ENCODE results near the gene TPR.

Gene TPR

DNA sequence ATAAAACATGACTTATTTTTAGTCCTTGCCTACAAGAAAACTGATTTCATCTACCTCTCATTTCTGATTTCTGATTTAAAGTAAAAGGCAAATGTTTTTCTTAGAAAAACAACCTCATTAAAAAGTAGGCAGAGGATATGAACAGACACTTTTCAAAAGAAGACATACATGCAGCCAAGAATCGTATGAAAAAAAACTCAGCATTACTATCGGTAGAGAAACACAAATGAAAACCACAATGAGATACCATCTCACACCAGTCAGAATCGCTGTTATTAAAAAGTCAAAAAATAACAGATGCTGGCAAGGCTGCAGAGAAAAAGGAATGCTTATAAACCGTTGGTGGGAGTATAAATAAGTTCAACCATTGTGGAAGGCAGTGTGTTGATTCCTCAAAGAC, 16.8 kb upstream of the TPR start:
- no peaks in the 10 kb centered on the region for H3K79me2 ChIP-seq (ENCODE audit: insufficient read depth, low read length)
- H3K4me2 ChIP-seq (ENCODE audit: insufficient read depth, low read length), result no peak overlapping the region
- no peak overlapping the region for H3K27ac ChIP-seq (ENCODE audit: low read length)
- ATAC-seq (ENCODE audit: insufficient read depth, low read depth) (no peak), DNase-seq (no peak)
- no peak overlapping the region for H3K4me3 ChIP-seq (ENCODE audit: low read depth in 1 of 2, low read length in 2 of 2)
- TF ChIP-seq, protein P1, sequence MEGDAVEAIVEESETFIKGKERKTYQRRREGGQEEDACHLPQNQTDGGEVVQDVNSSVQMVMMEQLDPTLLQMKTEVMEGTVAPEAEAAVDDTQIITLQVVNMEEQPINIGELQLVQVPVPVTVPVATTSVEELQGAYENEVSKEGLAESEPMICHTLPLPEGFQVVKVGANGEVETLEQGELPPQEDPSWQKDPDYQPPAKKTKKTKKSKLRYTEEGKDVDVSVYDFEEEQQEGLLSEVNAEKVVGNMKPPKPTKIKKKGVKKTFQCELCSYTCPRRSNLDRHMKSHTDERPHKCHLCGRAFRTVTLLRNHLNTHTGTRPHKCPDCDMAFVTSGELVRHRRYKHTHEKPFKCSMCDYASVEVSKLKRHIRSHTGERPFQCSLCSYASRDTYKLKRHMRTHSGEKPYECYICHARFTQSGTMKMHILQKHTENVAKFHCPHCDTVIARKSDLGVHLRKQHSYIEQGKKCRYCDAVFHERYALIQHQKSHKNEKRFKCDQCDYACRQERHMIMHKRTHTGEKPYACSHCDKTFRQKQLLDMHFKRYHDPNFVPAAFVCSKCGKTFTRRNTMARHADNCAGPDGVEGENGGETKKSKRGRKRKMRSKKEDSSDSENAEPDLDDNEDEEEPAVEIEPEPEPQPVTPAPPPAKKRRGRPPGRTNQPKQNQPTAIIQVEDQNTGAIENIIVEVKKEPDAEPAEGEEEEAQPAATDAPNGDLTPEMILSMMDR (IDR thresholded peaks at IDR 0.05; ENCODE audit: borderline replicate concordance, extremely low read depth, low read length, poor library complexity, severe bottlenecking), result no peak
- no peak for TF ChIP-seq EZH2 (IDR thresholded peaks at IDR 0.05; ENCODE audit: borderline replicate concordance, low read depth, low read length, severe bottlenecking)
- no peak overlapping the region for H2AFZ ChIP-seq (ENCODE audit: low read depth, low read length)
- no peaks in the 10 kb centered on the region for H3K9me3 ChIP-seq (ENCODE audit: insufficient read depth, low read length, severe bottlenecking)
- peaks cover 77% of the 10 kb centered on the region for H3K36me3 ChIP-seq (ENCODE audit: insufficient read depth, low read length)
- H3K9ac ChIP-seq (ENCODE audit: low read depth, low read length), result no peak overlapping the region
- no peaks in the 10 kb centered on the region for H4K20me1 ChIP-seq (ENCODE audit: insufficient read depth, low read length)
- no peaks in the 10 kb centered on the region for H3K27me3 ChIP-seq (ENCODE audit: insufficient read depth, low read length, poor library complexity)
- no peaks in the 10 kb centered on the region for H3K4me1 ChIP-seq (ENCODE audit: insufficient read depth, low read length)

DNA sequence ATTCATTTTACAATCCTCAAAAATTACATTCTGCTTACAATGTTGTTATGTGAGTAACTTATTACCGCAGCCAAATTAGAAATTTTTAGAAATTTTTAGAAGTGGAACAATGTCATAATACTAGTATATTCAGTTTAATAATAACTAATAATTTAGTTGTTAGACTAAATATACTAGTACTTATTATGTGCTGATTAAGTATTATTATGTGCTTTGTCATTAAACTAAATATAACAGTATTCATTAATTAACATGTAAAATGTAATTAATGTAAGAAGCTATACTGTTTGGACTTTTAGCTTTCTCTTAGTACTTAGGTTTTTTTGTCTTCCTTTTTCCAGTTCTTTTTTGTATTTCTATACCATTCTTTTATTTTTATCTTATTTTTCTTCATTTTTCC, 15.9 kb upstream of the TPR start:
- ATAC-seq (ENCODE audit: insufficient read depth, low read depth) (no peak), DNase-seq (no peak)
- TF ChIP-seq, protein P1 (IDR thresholded peaks at IDR 0.05; ENCODE audit: borderline replicate concordance, extremely low read depth, low read length, poor library complexity, severe bottlenecking), result no peak
- TF ChIP-seq EZH2 (IDR thresholded peaks at IDR 0.05; ENCODE audit: borderline replicate concordance, low read depth, low read length, severe bottlenecking), result no peak
- Histone ChIP-seq H3K9ac (ENCODE audit: low read depth, low read length) (no peak overlapping the region), H3K9me3 (ENCODE audit: insufficient read depth, low read length, severe bottlenecking) (no peaks in the 10 kb centered on the region), H3K4me1 (ENCODE audit: insufficient read depth, low read length) (no peaks in the 10 kb centered on the region), H3K27me3 (ENCODE audit: insufficient read depth, low read length, poor library complexity) (no peaks in the 10 kb centered on the region), H3K79me2 (ENCODE audit: insufficient read depth, low read length) (no peaks in the 10 kb centered on the region), H2AFZ (ENCODE audit: low read depth, low read length) (no peak overlapping the region), H3K27ac (ENCODE audit: low read length) (no peak overlapping the region), H4K20me1 (ENCODE audit: insufficient read depth, low read length) (no peaks in the 10 kb centered on the region), H3K4me2 (ENCODE audit: insufficient read depth, low read length) (no peak overlapping the region), H3K4me3 (ENCODE audit: low read depth in 1 of 2, low read length in 2 of 2) (no peak overlapping the region), H3K36me3 (ENCODE audit: insufficient read depth, low read length) (peaks cover 72% of the 10 kb centered on the region)

GRCh38 chr1:186386725-186387383, 11.8 kb upstream of the TPR start:
- TF ChIP-seq EZH2 (IDR thresholded peaks at IDR 0.05; ENCODE audit: borderline replicate concordance, low read depth, low read length, severe bottlenecking), result no peak
- TF ChIP-seq, protein P1 (IDR thresholded peaks at IDR 0.05; ENCODE audit: borderline replicate concordance, extremely low read depth, low read length, poor library complexity, severe bottlenecking), result no peak
- ATAC-seq (ENCODE audit: insufficient read depth, low read depth) (no peak), DNase-seq (no peak)
- Histone ChIP-seq H3K9me3 (ENCODE audit: insufficient read depth, low read length, severe bottlenecking) (no peaks in the 10 kb centered on the region), H3K27ac (ENCODE audit: low read length) (no peak overlapping the region), H3K4me3 (ENCODE audit: low read depth in 1 of 2, low read length in 2 of 2) (no peak overlapping the region), H3K27me3 (ENCODE audit: insufficient read depth, low read length, poor library complexity) (no peaks in the 10 kb centered on the region), H3K4me2 (ENCODE audit: insufficient read depth, low read length) (no peak overlapping the region), H3K36me3 (ENCODE audit: insufficient read depth, low read length) (peaks cover 75% of the 10 kb centered on the region), H4K20me1 (ENCODE audit: insufficient read depth, low read length) (no peaks in the 10 kb centered on the region), H3K79me2 (ENCODE audit: insufficient read depth, low read length) (0 out of 2 replicates have a peak, but pooled peaks cover 2% of the 10 kb centered on the region), H2AFZ (ENCODE audit: low read depth, low read length) (no peak overlapping the region), H3K9ac (ENCODE audit: low read depth, low read length) (no peak overlapping the region), H3K4me1 (ENCODE audit: insufficient read depth, low read length) (no peaks in the 10 kb centered on the region)
